Thymus (tissue), 11 donors: ENCODE results near the gene PTS. TPM values are rescaled to one million over a fixed set of nuclear protein-coding genes. Genes with fewer than 3 reads are reported as not detected.

Experiments
- DNase-seq, 9 donors: peaks; one replicate each; pipeline ENCODE4 v3.0.0-alpha.2; 2013; ENCODE audit warnings: low spot score in 9 of 9, low read depth in 6 of 9, missing footprints in 1 of 9
- H3K27ac ChIP-seq, 2 donors: one replicate each; pipeline ENCODE4 v1.5.1; 2013; ENCODE audit warnings: control low read depth in 1 of 2, low read depth in 1 of 2, low read length in 1 of 2, mild to moderate bottlenecking in 1 of 2, moderate library complexity in 1 of 2
- H3K27me3 ChIP-seq, 2 donors: one replicate each; pipeline ENCODE4 v1.5.1; 2013; ENCODE audit warnings: low read length in 1 of 2; ENCODE audit not compliant: control insufficient read depth in 2 of 2, insufficient read depth in 1 of 2
- H3K36me3 ChIP-seq, 2 donors: one replicate each; pipeline ENCODE4 v1.5.1; 2013; ENCODE audit warnings: low read length in 1 of 2, mild to moderate bottlenecking in 1 of 2, moderate library complexity in 1 of 2; ENCODE audit not compliant: control insufficient read depth in 2 of 2, insufficient read depth in 2 of 2
- H3K4me1 ChIP-seq, 2 donors: one replicate each; pipeline ENCODE4 v1.5.1; 2013; ENCODE audit warnings: low read length in 2 of 2; ENCODE audit not compliant: control insufficient read depth in 2 of 2, insufficient read depth in 2 of 2
- H3K4me3 ChIP-seq, 2 donors: one replicate each; pipeline ENCODE4 v1.5.1; 2013; ENCODE audit warnings: low read length in 2 of 2, control low read depth in 1 of 2, mild to moderate bottlenecking in 1 of 2
- H3K9me3 ChIP-seq, 2 donors: one replicate each; pipeline ENCODE4 v1.5.1; 2013; ENCODE audit warnings: low read length in 1 of 2, mild to moderate bottlenecking in 1 of 2; ENCODE audit not compliant: control insufficient read depth in 2 of 2, insufficient read depth in 1 of 2
- WGBS: extraction: QIAGEN DNeasy Blood & Tissue Kit; methylation state at CpG from one replicate; pipeline ENCODE4 v1.1.7; 2013; 5-methylcytosine and 5-hydroxymethylcytosine counted together
- polyA plus RNA-seq: library from polyadenylated mRNA; stranded (reverse); fragments of 200-250 nt; gene quantifications from one replicate; pipeline ENCODE4 v1.2.3, GENCODE V29; 2013
- total RNA-seq: library from RNA; stranded (reverse); fragments of 120-200 nt; gene quantifications from one replicate; pipeline ENCODE4 v1.2.4, GENCODE V29; 2013
- donor health status: healthy.

PTS gene
- total and polyA plus RNA-seq, 2 donors = 18.7 to 42.4 TPM

DNA sequence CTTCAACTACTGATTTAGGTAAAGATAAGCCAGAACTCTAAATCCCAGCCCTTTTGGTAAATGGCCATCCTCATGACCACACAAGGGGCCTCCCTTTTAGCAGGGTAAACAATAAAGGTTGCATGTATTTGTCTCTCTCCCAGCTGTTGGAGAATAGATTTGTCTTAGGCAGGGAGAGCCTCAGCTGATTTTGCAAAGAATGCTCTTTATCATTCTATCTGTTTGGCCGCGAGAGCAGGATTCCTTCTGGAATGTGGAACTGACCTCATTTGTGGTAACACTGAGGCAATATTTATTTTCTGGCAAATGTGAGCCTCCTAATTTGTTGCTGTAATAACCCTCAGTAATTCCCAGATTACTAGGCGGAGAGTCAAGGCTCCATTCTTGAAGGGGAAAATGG is 15.3 kb downstream of the PTS start:
- no peak for DNase-seq
- Histone ChIP-seq H3K9me3 (no peaks in the 10 kb centered on the region), H3K4me1 (no peaks in the 10 kb centered on the region), H3K27me3 (no peaks in the 10 kb centered on the region), H3K27ac (no peak overlapping the region), H3K4me3 (no peak overlapping the region), H3K36me3 (peaks cover 6 to 19% of the 10 kb centered on the region in 2 donors)
- 95% methylated on average over 3 of the region's 3 CpGs for WGBS

DNA sequence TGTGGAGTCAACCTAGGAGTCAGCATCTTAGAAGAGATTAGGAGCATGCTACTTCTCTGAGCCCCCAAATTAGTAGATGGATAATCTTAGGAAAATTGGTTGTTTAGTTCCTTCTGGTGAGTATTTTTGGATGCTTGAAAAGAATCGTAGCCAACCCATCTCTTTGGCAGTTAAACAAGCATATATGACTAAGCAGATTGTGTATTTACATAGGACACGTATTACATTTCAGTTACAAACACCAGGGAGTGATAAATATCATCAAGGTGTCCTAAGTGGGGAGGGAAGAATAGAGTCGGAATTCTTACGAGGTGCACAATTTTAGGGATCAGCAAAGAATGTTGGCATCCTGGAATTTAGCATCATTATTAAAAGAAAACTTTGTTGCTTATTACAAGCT is 21.0 kb downstream of the PTS start:
- no peaks in the 10 kb centered on the region for H3K4me1 ChIP-seq
- no peaks in the 10 kb centered on the region for H3K9me3 ChIP-seq
- no peaks in the 10 kb centered on the region for H3K27me3 ChIP-seq
- WGBS = 65% methylated on average over 4 of the region's 4 CpGs
- DNase-seq = no peak
- H3K4me3 ChIP-seq = no peak overlapping the region
- no peak overlapping the region for H3K27ac ChIP-seq
- peaks cover 0 to 2% of the 10 kb centered on the region in 2 donors for H3K36me3 ChIP-seq

DNA sequence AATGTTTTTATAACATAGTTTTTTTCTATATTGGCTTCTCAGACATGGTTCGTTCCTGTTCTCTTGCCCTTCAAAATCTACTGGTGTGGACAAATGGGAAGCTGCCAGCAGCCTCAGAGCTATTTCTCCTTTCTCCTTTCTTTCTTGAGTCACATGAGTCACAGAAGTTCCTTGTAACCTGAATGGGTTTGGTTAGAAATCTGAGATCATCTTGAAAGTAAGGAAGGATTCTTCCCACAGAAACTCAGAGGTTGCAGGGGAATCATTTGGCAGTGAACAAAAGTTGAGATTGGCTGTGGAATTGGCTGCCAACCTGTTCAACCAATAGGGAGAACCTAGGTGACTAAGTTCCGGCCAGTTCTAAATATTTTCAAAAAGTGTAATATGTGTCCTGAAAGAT is 22.0 kb downstream of the PTS start:
- peaks cover 0 to 2% of the 10 kb centered on the region in 2 donors for H3K36me3 ChIP-seq
- no peaks in the 10 kb centered on the region for H3K9me3 ChIP-seq
- H3K4me1 ChIP-seq = no peaks in the 10 kb centered on the region
- no peaks in the 10 kb centered on the region for H3K27me3 ChIP-seq
- no peak overlapping the region for H3K27ac ChIP-seq
- 94% methylated on average over 2 of the region's 2 CpGs for WGBS
- no peak for DNase-seq
- H3K4me3 ChIP-seq = no peak overlapping the region

DNA sequence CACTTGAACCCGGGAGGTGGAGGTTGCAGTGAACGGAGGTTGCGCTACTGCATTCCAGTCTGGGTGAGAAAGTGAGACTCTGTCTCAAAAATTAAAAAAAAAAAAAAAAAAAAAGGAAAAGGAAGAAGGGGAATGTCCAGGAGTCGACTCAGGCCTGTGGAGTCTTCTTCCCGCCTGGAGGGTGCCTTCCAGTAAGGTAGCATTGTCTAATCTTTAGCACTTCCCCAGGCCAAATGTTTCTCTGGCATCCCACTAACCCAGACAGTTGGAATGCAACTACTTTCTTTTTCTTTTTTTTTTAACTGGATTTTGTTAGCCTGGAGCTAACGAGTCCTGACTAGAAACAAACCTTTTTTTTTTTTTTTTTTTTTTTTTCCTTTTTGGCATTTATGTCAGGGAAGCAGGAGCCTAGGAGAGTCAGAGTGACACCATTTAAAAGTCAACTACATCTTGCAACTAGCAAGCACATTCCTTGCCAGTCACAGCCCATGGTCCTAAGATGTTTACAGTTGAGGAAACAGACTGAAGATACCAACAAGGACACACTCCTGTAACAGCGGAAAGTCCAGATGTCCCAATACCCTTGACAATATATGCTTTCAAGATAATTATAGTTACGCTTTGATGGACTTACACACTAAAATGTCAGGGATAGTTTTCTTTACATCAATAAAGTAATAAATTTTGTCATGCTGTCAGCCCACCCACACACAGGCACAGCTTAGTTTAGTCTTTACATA is 23.8 kb downstream of the PTS start:
- Histone ChIP-seq H3K36me3 (no peaks in the 10 kb centered on the region), H3K4me1 (no peaks in the 10 kb centered on the region), H3K4me3 (no peak overlapping the region), H3K9me3 (no peaks in the 10 kb centered on the region), H3K27me3 (no peaks in the 10 kb centered on the region), H3K27ac (no peak overlapping the region)
- whole genome bisulfite sequencing = 95% methylated on average over 8 of the region's 8 CpGs
- DNase-seq = no peak

DNA sequence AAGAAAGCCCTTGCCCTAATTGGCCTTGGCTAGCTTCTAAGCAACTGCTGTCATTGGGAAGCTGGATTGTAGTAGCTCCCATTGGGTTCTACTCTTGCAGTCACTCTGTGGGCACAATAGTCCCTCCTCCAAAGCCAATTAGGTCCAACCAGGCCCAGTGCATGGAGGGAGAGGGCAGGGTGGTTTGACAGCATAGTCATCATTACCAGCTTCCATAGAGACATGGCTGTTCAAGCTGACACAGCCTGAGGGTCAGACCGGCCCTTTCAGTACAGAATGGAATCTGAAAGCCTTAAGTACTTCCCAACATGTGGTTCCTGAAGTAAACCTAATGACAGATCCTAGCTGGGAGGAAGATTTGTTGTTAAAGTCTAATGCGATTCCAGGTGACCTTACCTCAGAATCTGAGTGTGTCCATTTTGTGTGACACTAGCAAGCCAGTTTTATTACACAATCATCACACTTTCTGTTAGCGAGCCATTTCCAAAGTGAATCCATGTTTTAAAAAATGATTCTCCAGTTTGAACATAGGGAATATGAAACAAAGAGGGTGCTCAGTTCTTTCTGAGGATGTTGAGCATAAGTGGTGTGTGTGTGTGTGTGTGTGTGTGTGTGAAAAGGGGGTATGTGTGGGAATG is 27.5 kb downstream of the PTS start:
- Histone ChIP-seq H3K27ac (no peak overlapping the region), H3K36me3 (no peaks in the 10 kb centered on the region), H3K27me3 (no peaks in the 10 kb centered on the region), H3K9me3 (no peaks in the 10 kb centered on the region), H3K4me3 (no peak overlapping the region), H3K4me1 (no peaks in the 10 kb centered on the region)
- 99% methylated on average over 3 of the region's 3 CpGs for WGBS
- no peak for DNase-seq

DNA sequence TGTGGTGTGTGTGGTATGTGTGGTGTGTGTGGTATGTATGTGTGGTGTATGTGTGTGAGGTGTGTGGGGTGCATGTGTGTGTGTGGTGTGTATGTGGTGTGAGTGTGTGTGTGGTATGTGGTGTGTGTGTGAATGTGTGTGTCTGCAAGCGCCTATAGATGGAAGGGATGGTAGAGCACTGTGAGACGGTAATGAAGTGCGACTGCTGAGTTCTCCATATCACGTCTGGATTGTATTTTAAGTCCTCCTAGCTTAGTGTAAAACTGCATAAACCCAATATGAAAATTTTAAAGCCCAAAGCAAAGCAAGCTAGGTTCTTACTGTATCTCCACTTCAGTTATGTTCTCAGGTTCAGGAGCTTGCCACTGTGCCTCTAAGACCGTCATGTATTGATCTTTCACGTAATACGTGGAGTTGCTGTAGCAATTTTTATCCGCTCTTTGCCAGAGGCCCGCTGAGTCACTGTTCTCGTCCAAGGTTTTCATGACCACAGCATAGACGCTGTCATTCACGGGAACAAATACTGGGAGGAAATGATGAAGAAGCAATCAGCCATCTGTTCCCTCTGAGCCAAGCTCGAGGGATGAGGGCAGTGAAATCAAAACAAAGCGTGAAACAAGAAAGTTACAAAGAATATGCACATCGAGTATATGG is 29.0 kb downstream of the PTS start:
- Histone ChIP-seq H3K4me1 (no peaks in the 10 kb centered on the region), H3K36me3 (no peaks in the 10 kb centered on the region), H3K27ac (no peak overlapping the region), H3K4me3 (no peak overlapping the region), H3K27me3 (no peaks in the 10 kb centered on the region), H3K9me3 (no peaks in the 10 kb centered on the region)
- 56% methylated on average over 15 of the region's 15 CpGs for WGBS
- no peak for DNase-seq

DNA sequence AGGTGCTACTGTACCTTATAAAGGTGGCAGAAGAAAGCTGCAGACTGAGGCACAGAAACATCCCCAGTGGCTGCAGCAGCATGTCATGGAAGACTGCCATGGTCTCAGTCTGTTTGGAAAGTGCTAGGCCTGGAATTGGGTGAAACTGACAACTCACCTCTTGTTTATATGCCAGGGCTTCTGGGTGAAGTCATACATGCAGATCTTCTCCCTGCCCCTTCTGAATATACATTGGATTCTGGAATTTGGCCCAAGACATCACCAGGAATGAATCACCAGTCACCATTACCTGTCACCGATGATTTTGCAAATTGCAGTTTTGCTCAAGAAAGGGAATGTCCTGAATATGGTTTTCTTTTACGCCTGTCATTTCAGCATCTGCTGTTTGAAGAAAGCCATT is 34.3 kb downstream of the PTS start, which contains the start of gene PLET1:
TSS of gene PLET1 (minus strand) at position 371 of the 400 bp plus-strand sequence. CDS start at position 100, 271 bp downstream.
- Histone ChIP-seq H3K4me3 (no peak within 1 kb of the TSS), H3K9me3 (no peaks in the 10 kb centered on the region), H3K27ac (no peak within 1 kb of the TSS), H3K4me1 (no peaks in the 10 kb centered on the region), H3K27me3 (no peaks in the 10 kb centered on the region), H3K36me3 (no peaks in the 10 kb centered on the region)
- no peak for DNase-seq
- 97% methylated on average over 2 of the region's 2 CpGs for whole genome bisulfite sequencing

DNA sequence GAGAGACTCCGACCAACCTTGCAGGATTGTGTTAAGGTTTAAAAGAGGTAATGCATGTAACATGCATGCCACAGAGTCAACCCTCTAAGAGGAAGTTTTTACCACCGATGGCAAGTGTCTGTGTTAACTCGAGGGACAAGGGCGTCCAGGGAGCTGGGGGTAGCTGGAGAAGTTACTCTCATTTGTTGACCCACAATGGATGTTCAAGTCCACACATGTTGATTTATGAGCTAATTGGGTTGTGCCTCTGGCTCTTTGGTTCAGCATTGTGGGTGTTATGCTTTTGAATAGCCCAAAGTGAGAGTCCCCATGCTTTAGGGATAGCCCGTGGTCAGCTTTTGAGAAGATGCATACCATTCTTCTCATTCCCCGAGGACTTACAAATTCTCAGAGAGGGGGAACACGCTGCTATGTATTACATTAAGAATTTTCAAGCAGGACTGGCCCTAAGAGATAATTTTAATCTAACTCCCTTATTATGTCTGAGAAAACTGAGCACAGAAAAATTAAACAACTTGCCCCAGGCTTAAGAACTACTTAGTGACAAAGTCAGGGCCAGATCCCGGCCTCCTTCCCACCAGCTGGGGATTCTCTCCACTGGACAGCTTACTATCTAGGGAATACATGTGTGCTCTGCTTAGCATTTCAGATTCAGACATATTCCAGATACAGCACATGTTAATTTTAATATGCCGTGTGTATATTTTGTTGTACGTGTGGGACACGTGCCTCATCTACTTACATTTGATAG is 39.6 kb downstream of the PTS start:
- Histone ChIP-seq H3K4me1 (no peaks in the 10 kb centered on the region), H3K36me3 (no peaks in the 10 kb centered on the region), H3K27ac (no peak overlapping the region), H3K27me3 (no peaks in the 10 kb centered on the region), H3K9me3 (no peaks in the 10 kb centered on the region), H3K4me3 (no peak overlapping the region)
- 68% methylated on average over 11 of the region's 11 CpGs for WGBS
- DNase-seq = no peak

DNA sequence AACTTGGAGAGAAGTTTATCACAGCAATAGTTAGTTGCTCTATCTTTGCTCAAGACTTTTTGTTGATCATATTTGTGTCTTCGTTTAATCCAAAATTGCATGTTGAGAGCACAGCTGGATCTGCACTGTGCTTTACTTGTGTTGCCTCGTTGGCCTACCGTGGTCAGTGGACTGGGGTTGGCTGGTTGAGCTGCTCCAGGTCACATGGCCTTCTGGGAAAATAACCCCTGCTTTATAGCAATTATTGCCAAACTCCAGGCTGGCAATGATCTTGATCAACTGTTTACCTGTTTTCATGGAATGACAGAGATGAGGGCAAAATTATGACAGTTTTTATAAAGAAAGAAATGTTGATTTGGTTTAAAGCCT is 40.2 kb downstream of the PTS start:
- DNase-seq = no peak
- H3K4me1 ChIP-seq = no peaks in the 10 kb centered on the region
- no peaks in the 10 kb centered on the region for H3K27me3 ChIP-seq
- H3K27ac ChIP-seq = no peak overlapping the region
- H3K9me3 ChIP-seq = no peaks in the 10 kb centered on the region
- no peaks in the 10 kb centered on the region for H3K36me3 ChIP-seq
- WGBS = 97% methylated on average over 3 of the region's 3 CpGs
- H3K4me3 ChIP-seq = no peak overlapping the region
